Measurements from ENCODE around the gene BPHL. TPM values are rescaled to one million over a fixed set of nuclear protein-coding genes. Genes with fewer than 3 reads are reported as not detected.
"Not testable (repeated sequence)": the region's sequence is repeated elsewhere in the genome, so short reads cannot be mapped to it uniquely, and the experiment has no call there.

BPHL gene
- polyA plus RNA-seq, 1 donor (not counting 4 experiments of a cell fraction or from before 2014, with no cell fraction given), result 21.9 TPM

DNA sequence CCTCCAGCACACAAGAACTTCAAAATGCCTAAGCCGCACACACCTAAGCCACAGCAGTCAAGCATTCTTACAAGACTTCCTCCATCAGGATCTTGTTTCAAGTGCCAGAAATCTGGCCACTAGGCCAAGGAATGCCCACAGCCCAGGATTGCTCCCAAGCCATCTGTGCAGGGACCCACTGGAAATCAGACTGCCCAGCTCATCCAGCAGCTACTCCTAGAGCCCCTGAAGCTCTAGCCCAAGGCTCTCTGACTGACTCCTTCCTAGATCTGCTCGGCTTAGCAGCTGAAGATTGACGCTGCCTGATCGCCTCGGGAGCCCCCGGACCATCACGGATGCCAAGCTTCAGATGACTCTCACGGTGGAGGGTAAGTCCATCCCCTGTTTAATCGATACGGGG, 49.5 kb downstream of the BPHL start:
- H3K9ac ChIP-seq (ENCODE audit: control insufficient read depth, extremely low read depth, insufficient read depth, low read length); H4K20me1 ChIP-seq (ENCODE audit: control insufficient read depth, extremely low read depth, insufficient read depth, low read length); H3K4me3 ChIP-seq (ENCODE audit: control insufficient read depth in 2 of 3, extremely low read depth in 1 of 3, insufficient read depth in 2 of 3, low read depth in 1 of 3, low read length in 3 of 3); H3K27me3 ChIP-seq (ENCODE audit: control insufficient read depth, extremely low read depth, insufficient read depth, low read length); DNase-seq (ENCODE audit: low read depth, low spot score); H3K27ac ChIP-seq (ENCODE audit: control insufficient read depth, insufficient read depth, low read length); H3K79me2 ChIP-seq (ENCODE audit: control insufficient read depth, insufficient read depth, low read length); H3K4me2 ChIP-seq (ENCODE audit: control insufficient read depth, extremely low read depth, insufficient read depth, low read depth, low read length); dilution Hi-C loops (cut with MboI; ENCODE audit: extremely low pct_ligation_motif_present, low sequenced_read_pairs); H3K9me1 ChIP-seq (ENCODE audit: control insufficient read depth, extremely low read depth, insufficient read depth, low read length); H2AFZ ChIP-seq (ENCODE audit: control insufficient read depth, low read length); H3K4me1 ChIP-seq (ENCODE audit: control insufficient read depth, extremely low read depth, insufficient read depth, low read length); H3K36me3 ChIP-seq (ENCODE audit: control insufficient read depth in 2 of 2, extremely low read depth in 1 of 2, insufficient read depth in 2 of 2, low read length in 2 of 2); FAIRE-seq; H3K9me3 ChIP-seq (ENCODE audit: control insufficient read depth, low read depth, low read length): not testable (repeated sequence)

- H3K4me3 ChIP-seq (ENCODE audit: control insufficient read depth in 2 of 3, extremely low read depth in 1 of 3, insufficient read depth in 2 of 3, low read depth in 1 of 3, low read length in 3 of 3); H3K27ac ChIP-seq (ENCODE audit: control insufficient read depth, insufficient read depth, low read length); H3K79me2 ChIP-seq (ENCODE audit: control insufficient read depth, insufficient read depth, low read length); DNase-seq (ENCODE audit: low read depth, low spot score); H4K20me1 ChIP-seq (ENCODE audit: control insufficient read depth, extremely low read depth, insufficient read depth, low read length); H2AFZ ChIP-seq (ENCODE audit: control insufficient read depth, low read length); H3K36me3 ChIP-seq (ENCODE audit: control insufficient read depth in 2 of 2, extremely low read depth in 1 of 2, insufficient read depth in 2 of 2, low read length in 2 of 2); dilution Hi-C loops (cut with MboI; ENCODE audit: extremely low pct_ligation_motif_present, low sequenced_read_pairs); H3K4me1 ChIP-seq (ENCODE audit: control insufficient read depth, extremely low read depth, insufficient read depth, low read length); H3K9me3 ChIP-seq (ENCODE audit: control insufficient read depth, low read depth, low read length); H3K9me1 ChIP-seq (ENCODE audit: control insufficient read depth, extremely low read depth, insufficient read depth, low read length); H3K4me2 ChIP-seq (ENCODE audit: control insufficient read depth, extremely low read depth, insufficient read depth, low read depth, low read length); H3K9ac ChIP-seq (ENCODE audit: control insufficient read depth, extremely low read depth, insufficient read depth, low read length); H3K27me3 ChIP-seq (ENCODE audit: control insufficient read depth, extremely low read depth, insufficient read depth, low read length); FAIRE-seq: not testable (repeated sequence)
Measured at GRCh38 chr6:3170676-3171075, 52.2 kb downstream of the BPHL start.

DNA sequence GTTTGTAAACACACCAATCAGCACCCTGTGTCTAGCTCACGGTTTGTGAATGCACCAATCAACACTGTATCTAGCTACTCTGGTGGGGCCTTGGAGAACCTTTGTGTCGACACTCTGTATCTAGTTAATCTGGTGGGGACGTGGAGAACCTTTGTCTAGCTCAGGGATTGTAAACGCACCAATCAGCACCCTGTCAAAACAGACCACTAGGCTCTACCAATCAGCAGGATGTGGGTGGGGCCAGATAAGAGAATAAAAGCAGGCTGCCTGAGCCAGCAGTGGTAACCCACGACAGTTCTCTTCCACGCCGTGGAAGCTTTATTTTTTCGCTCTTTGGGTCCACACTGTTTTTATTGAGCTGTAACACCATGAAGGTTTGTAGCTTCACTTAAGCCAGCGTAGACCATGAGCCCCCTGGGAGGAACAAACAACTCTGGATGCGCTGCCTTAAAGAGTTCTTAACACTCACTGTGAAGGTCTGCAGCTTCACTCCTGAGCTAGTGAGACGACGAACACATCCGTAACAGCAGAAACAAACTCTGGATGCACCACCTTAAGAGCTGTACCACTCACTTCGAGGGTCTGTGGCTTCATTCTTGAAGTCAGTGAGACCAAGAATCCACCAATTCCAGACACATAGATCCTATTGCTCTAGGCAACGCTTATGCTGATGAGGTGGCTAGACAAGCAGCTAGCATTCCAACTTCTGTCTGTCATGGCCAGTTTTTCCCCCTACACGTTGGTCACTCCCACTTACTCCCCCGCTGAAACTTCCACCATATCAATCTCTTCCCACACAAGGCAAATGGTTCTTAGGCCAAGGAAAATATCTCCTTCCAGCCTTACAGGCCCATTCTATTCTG, 53.0 kb downstream of the BPHL start:
- H3K9me3 ChIP-seq (ENCODE audit: control insufficient read depth, low read depth, low read length); H3K4me3 ChIP-seq (ENCODE audit: control insufficient read depth in 2 of 3, extremely low read depth in 1 of 3, insufficient read depth in 2 of 3, low read depth in 1 of 3, low read length in 3 of 3); H2AFZ ChIP-seq (ENCODE audit: control insufficient read depth, low read length); H3K27me3 ChIP-seq (ENCODE audit: control insufficient read depth, extremely low read depth, insufficient read depth, low read length); FAIRE-seq; H3K9me1 ChIP-seq (ENCODE audit: control insufficient read depth, extremely low read depth, insufficient read depth, low read length); H3K4me1 ChIP-seq (ENCODE audit: control insufficient read depth, extremely low read depth, insufficient read depth, low read length); DNase-seq (ENCODE audit: low read depth, low spot score); H3K36me3 ChIP-seq (ENCODE audit: control insufficient read depth in 2 of 2, extremely low read depth in 1 of 2, insufficient read depth in 2 of 2, low read length in 2 of 2); H3K79me2 ChIP-seq (ENCODE audit: control insufficient read depth, insufficient read depth, low read length); H3K9ac ChIP-seq (ENCODE audit: control insufficient read depth, extremely low read depth, insufficient read depth, low read length); H3K4me2 ChIP-seq (ENCODE audit: control insufficient read depth, extremely low read depth, insufficient read depth, low read depth, low read length); H4K20me1 ChIP-seq (ENCODE audit: control insufficient read depth, extremely low read depth, insufficient read depth, low read length); H3K27ac ChIP-seq (ENCODE audit: control insufficient read depth, insufficient read depth, low read length); dilution Hi-C loops (cut with MboI; ENCODE audit: extremely low pct_ligation_motif_present, low sequenced_read_pairs): not testable (repeated sequence)

DNA sequence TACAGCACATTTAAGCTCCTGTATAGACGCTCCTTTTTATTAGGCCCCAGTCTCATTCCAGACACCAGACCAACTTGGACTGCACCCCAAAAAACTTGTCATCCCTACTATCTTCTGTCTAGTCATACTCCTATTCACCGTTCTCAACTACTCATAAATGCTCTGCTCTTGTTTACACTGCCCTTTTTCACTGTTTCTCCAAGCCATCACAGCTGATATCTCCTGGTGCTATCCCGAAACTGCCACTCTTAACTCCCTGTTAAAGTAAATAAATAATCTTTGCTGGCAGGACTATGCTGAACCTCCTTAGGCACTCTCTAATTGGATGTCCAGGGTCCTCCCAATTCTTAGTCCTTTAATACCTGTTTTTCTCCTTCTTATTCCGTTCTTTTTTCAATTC, 54.3 kb downstream of the BPHL start:
- H3K27me3 ChIP-seq (ENCODE audit: control insufficient read depth, extremely low read depth, insufficient read depth, low read length); H3K79me2 ChIP-seq (ENCODE audit: control insufficient read depth, insufficient read depth, low read length); H3K4me2 ChIP-seq (ENCODE audit: control insufficient read depth, extremely low read depth, insufficient read depth, low read depth, low read length); H3K36me3 ChIP-seq (ENCODE audit: control insufficient read depth in 2 of 2, extremely low read depth in 1 of 2, insufficient read depth in 2 of 2, low read length in 2 of 2); H3K4me3 ChIP-seq (ENCODE audit: control insufficient read depth in 2 of 3, extremely low read depth in 1 of 3, insufficient read depth in 2 of 3, low read depth in 1 of 3, low read length in 3 of 3); H3K27ac ChIP-seq (ENCODE audit: control insufficient read depth, insufficient read depth, low read length); H3K9ac ChIP-seq (ENCODE audit: control insufficient read depth, extremely low read depth, insufficient read depth, low read length); H3K9me1 ChIP-seq (ENCODE audit: control insufficient read depth, extremely low read depth, insufficient read depth, low read length); FAIRE-seq; H3K9me3 ChIP-seq (ENCODE audit: control insufficient read depth, low read depth, low read length); H2AFZ ChIP-seq (ENCODE audit: control insufficient read depth, low read length); dilution Hi-C loops (cut with MboI; ENCODE audit: extremely low pct_ligation_motif_present, low sequenced_read_pairs); H3K4me1 ChIP-seq (ENCODE audit: control insufficient read depth, extremely low read depth, insufficient read depth, low read length); DNase-seq (ENCODE audit: low read depth, low spot score); H4K20me1 ChIP-seq (ENCODE audit: control insufficient read depth, extremely low read depth, insufficient read depth, low read length): not testable (repeated sequence)

- H3K79me2 ChIP-seq (ENCODE audit: control insufficient read depth, insufficient read depth, low read length); H3K9me3 ChIP-seq (ENCODE audit: control insufficient read depth, low read depth, low read length); H3K4me2 ChIP-seq (ENCODE audit: control insufficient read depth, extremely low read depth, insufficient read depth, low read depth, low read length); DNase-seq (ENCODE audit: low read depth, low spot score); H3K36me3 ChIP-seq (ENCODE audit: control insufficient read depth in 2 of 2, extremely low read depth in 1 of 2, insufficient read depth in 2 of 2, low read length in 2 of 2); H3K4me3 ChIP-seq (ENCODE audit: control insufficient read depth in 2 of 3, extremely low read depth in 1 of 3, insufficient read depth in 2 of 3, low read depth in 1 of 3, low read length in 3 of 3); H3K4me1 ChIP-seq (ENCODE audit: control insufficient read depth, extremely low read depth, insufficient read depth, low read length); H3K9ac ChIP-seq (ENCODE audit: control insufficient read depth, extremely low read depth, insufficient read depth, low read length); H4K20me1 ChIP-seq (ENCODE audit: control insufficient read depth, extremely low read depth, insufficient read depth, low read length); H3K27ac ChIP-seq (ENCODE audit: control insufficient read depth, insufficient read depth, low read length); H3K9me1 ChIP-seq (ENCODE audit: control insufficient read depth, extremely low read depth, insufficient read depth, low read length); dilution Hi-C loops (cut with MboI; ENCODE audit: extremely low pct_ligation_motif_present, low sequenced_read_pairs); FAIRE-seq; H3K27me3 ChIP-seq (ENCODE audit: control insufficient read depth, extremely low read depth, insufficient read depth, low read length); H2AFZ ChIP-seq (ENCODE audit: control insufficient read depth, low read length): not testable (repeated sequence)
Measured at GRCh38 chr6:3173636-3174089, 55.2 kb downstream of the BPHL start.
